ENCODE measurements around the gene KCNT1. TPM values are rescaled to one million over a fixed set of nuclear protein-coding genes. Genes with fewer than 3 reads are reported as not detected.

The KCNT1 gene
- total RNA-seq, 1 donor from 2014 or later, result not detected

DNA sequence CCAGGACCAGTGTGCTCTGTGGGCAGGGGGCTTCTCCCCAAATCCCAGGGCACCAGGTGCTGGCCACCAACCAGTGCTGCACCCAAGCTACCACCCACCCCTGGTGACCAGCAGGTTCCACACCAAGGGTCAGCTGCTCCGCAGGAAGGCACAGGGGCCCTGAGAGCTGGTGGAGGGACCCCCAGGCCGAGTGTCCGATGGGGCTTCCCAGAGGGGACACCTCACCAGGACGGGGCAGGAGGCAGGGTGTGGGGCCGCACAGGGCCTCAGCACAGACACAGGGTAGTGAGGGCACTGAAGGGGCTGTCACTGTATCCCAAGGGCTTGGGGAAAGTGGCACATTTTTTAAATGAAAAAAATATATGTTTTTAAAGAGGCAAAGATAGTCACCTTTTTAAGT lies 20.8 kb upstream of the KCNT1 start:
- H3K27me3 ChIP-seq, result no peaks in the 10 kb centered on the region
- TF ChIP-seq POLR2A (IDR thresholded peaks at IDR 0.05) (no peak), POLR2AphosphoS5 (IDR thresholded peaks at IDR 0.05; ENCODE audit: insufficient read depth in 1 of 2, low read depth in 1 of 2) (no peak)
- TF ChIP-seq, protein P1, sequence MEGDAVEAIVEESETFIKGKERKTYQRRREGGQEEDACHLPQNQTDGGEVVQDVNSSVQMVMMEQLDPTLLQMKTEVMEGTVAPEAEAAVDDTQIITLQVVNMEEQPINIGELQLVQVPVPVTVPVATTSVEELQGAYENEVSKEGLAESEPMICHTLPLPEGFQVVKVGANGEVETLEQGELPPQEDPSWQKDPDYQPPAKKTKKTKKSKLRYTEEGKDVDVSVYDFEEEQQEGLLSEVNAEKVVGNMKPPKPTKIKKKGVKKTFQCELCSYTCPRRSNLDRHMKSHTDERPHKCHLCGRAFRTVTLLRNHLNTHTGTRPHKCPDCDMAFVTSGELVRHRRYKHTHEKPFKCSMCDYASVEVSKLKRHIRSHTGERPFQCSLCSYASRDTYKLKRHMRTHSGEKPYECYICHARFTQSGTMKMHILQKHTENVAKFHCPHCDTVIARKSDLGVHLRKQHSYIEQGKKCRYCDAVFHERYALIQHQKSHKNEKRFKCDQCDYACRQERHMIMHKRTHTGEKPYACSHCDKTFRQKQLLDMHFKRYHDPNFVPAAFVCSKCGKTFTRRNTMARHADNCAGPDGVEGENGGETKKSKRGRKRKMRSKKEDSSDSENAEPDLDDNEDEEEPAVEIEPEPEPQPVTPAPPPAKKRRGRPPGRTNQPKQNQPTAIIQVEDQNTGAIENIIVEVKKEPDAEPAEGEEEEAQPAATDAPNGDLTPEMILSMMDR (IDR thresholded peaks at IDR 0.05), result no peak
- intact Hi-C loops (cut with DNase I), result no loop called here
- H3K4me1 ChIP-seq, result no peaks in the 10 kb centered on the region
- H3K9me3 ChIP-seq, result no peaks in the 10 kb centered on the region
- H3K36me3 ChIP-seq, result no peaks in the 10 kb centered on the region
- no peak for DNase-seq (ENCODE audit: extremely low spot score in 2 of 2)
- H3K4me3 ChIP-seq, result no peak overlapping the region
- no peak overlapping the region for H3K27ac ChIP-seq

DNA sequence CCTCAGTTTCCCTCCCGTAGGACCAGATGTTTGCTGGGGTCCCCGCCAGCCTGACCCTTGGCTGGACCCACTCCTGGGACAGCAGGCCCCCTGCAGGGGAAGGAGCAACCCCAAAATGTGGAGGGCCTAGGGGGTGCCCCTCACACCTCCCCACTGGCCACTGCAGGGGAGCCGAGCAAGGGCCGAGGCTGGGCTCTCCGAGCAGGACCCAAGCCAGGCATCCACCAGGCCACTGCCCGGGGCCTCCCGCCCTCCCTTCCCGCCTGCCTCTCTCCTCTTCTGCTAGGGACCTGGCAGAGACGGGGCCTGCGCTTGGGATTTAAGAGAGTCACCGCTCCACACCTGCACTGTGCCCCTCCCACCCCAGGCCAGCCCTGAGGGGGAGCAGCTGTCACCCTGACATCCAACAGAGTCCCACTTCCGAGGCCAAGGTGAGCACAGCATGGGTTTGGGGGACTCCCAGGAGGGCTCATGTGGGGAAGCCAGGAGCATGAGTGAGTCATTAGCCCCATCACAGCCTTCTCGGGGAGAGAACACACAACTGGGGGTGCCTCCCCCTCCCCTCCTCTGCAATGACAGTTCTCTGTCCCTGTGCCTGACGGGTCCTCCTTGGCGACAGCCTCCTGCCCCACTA lies 18.5 kb upstream of the KCNT1 start:
- TF ChIP-seq POLR2A (IDR thresholded peaks at IDR 0.05) (no peak), POLR2AphosphoS5 (IDR thresholded peaks at IDR 0.05; ENCODE audit: insufficient read depth in 1 of 2, low read depth in 1 of 2) (no peak)
- TF ChIP-seq, protein P1 (IDR thresholded peaks at IDR 0.05), result no peak
- H3K27me3 ChIP-seq, result no peaks in the 10 kb centered on the region

DNA sequence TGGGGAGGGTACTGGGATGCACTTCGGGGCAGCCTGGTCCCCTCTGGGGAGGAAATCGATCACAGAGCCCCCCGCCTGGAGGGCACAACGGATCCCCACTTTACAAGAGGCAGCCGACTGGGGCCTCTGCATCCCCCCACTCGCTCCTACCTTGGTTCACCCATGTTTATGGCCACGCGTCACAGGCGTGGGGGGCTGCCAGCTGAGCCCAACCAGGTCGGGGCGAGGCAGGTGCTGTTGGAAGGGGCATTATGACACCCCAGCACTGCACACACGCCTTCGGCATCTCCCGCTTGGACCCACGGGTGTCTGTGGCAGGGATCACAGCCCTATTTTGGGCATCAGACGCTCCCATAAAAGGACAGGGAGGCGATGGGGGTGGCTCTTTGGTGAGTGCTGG lies 17.3 kb upstream of the KCNT1 start:
- no peaks in the 10 kb centered on the region for H3K9me3 ChIP-seq
- no peak overlapping the region for H3K27ac ChIP-seq
- no peaks in the 10 kb centered on the region for H3K36me3 ChIP-seq
- H3K27me3 ChIP-seq, result no peaks in the 10 kb centered on the region
- TF ChIP-seq POLR2A (IDR thresholded peaks at IDR 0.05) (no peak), POLR2AphosphoS5 (IDR thresholded peaks at IDR 0.05; ENCODE audit: insufficient read depth in 1 of 2, low read depth in 1 of 2) (no peak)
- TF ChIP-seq, protein P1 (IDR thresholded peaks at IDR 0.05), result no peak
- no peak for DNase-seq (ENCODE audit: extremely low spot score in 2 of 2)
- intact Hi-C loops (cut with DNase I), result no loop called here
- no peaks in the 10 kb centered on the region for H3K4me1 ChIP-seq
- H3K4me3 ChIP-seq, result no peak overlapping the region

More for the DNA sequence above, 18.5 kb upstream of the KCNT1 start:
- intact Hi-C loops (cut with DNase I), result no loop called here
- Histone ChIP-seq H3K9me3 (no peaks in the 10 kb centered on the region), H3K4me3 (no peak overlapping the region), H3K4me1 (no peaks in the 10 kb centered on the region), H3K27ac (no peak overlapping the region), H3K36me3 (no peaks in the 10 kb centered on the region)
- no peak for DNase-seq (ENCODE audit: extremely low spot score in 2 of 2)

DNA sequence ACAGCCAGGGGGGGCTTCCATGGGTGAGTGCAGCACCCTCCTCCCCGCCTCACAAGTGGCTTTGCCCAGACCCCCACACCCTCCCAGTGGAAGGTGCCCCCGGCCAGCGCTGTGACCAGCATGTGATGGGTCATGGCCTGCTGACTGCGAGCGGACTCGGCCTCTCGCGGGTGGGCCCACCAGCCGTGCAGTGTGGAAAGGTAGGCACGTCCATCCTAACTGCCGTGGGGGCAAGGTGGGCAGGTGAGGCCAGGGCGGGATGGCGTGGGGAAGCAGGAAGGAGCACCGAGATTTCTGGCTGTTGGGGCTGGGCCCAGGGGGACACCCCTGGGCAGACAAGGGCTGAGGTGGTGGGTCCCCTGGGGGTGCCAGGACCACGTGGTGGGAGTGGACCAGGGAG lies 14.8 kb upstream of the KCNT1 start:
- no peaks in the 10 kb centered on the region for H3K4me1 ChIP-seq
- H3K27me3 ChIP-seq, result no peaks in the 10 kb centered on the region
- TF ChIP-seq, protein P1 (IDR thresholded peaks at IDR 0.05), result no peak
- TF ChIP-seq POLR2AphosphoS5 (IDR thresholded peaks at IDR 0.05; ENCODE audit: insufficient read depth in 1 of 2, low read depth in 1 of 2) (no peak), POLR2A (IDR thresholded peaks at IDR 0.05) (no peak)
- H3K4me3 ChIP-seq, result no peak overlapping the region
- no peaks in the 10 kb centered on the region for H3K36me3 ChIP-seq
- intact Hi-C loops (cut with DNase I), result no loop called here
- no peak for DNase-seq (ENCODE audit: extremely low spot score in 2 of 2)
- H3K9me3 ChIP-seq, result no peaks in the 10 kb centered on the region
- H3K27ac ChIP-seq, result no peak overlapping the region

DNA sequence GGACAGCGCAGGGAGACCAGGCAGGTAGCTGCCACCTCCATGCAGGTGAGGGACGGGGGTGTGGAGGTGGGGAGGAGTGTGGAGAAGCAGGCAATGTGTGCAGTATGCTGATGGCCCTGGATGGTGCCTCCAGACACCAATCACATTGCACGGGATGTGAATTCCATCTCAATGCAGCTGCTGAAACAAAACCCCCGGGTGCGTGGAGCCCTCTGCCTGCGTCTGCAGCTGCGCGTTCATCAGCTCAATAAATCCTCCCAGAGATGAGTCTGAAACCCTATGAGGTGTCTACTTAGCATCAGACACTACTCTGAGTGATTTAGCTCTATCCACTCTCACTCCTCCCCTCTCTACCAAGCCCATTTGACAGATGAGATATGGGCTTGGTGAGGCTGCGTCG lies 13.0 kb upstream of the KCNT1 start:
- intact Hi-C loops (cut with DNase I), result no loop called here
- TF ChIP-seq, protein P1 (IDR thresholded peaks at IDR 0.05), result no peak
- no peak for TF ChIP-seq POLR2A (IDR thresholded peaks at IDR 0.05)
- no peak for TF ChIP-seq POLR2AphosphoS5 (IDR thresholded peaks at IDR 0.05; ENCODE audit: insufficient read depth in 1 of 2, low read depth in 1 of 2)
- no peaks in the 10 kb centered on the region for H3K27me3 ChIP-seq

More for the DNA sequence above, 13.0 kb upstream of the KCNT1 start:
- DNase-seq (ENCODE audit: extremely low spot score in 2 of 2), result no peak
- H3K27ac ChIP-seq, result no peak overlapping the region
- H3K36me3 ChIP-seq, result no peaks in the 10 kb centered on the region
- H3K4me3 ChIP-seq, result no peak overlapping the region
- H3K4me1 ChIP-seq, result no peaks in the 10 kb centered on the region
- H3K9me3 ChIP-seq, result no peaks in the 10 kb centered on the region

Data from vagina (tissue), 2 donors.